Endodermal cell (in vitro differentiated cells): ENCODE results near the gene RIMS4. TPM values are rescaled to one million over a fixed set of nuclear protein-coding genes. Genes with fewer than 3 reads are reported as not detected.

Experiments
- DNase-seq: peaks from one replicate; pipeline ENCODE4 v3.0.0-alpha.2; 2017
- H3K27ac ChIP-seq: 2 replicates; pipeline ENCODE4 v1.5.1; 2013; ENCODE audit warnings: mild to moderate bottlenecking, low read depth, low read length, moderate library complexity
- H3K27me3 ChIP-seq: 2 replicates; pipeline ENCODE4 v1.6.1; 2013; ENCODE audit warnings: mild to moderate bottlenecking, low read length, moderate library complexity; ENCODE audit not compliant: insufficient read depth, control insufficient read depth, poor library complexity, severe bottlenecking
- H3K36me3 ChIP-seq: 2 replicates; pipeline ENCODE4 v1.7.0; 2013; ENCODE audit warnings: mild to moderate bottlenecking, low read length, moderate library complexity; ENCODE audit not compliant: control insufficient read depth, insufficient read depth
- H3K4me1 ChIP-seq: one replicate; pipeline ENCODE4 v1.7.0; 2013; ENCODE audit warnings: low read length; ENCODE audit not compliant: control insufficient read depth, insufficient read depth
- H3K4me3 ChIP-seq: 2 replicates; pipeline ENCODE4 v1.5.1; 2013; ENCODE audit warnings: mild to moderate bottlenecking, low read length, moderate library complexity
- H3K9ac ChIP-seq: 2 replicates; pipeline ENCODE4 v1.6.1; 2013; ENCODE audit warnings: mild to moderate bottlenecking, low read length, moderate library complexity; ENCODE audit not compliant: poor library complexity, severe bottlenecking; ENCODE audit errors: extremely low read depth
- H3K9me3 ChIP-seq: 2 replicates; pipeline ENCODE4 v1.6.1; 2013; ENCODE audit warnings: mild to moderate bottlenecking, low read length, moderate library complexity; ENCODE audit not compliant: control insufficient read depth
- H3K27ac Mint-ChIP-seq: 2 replicates; pipeline ENCODE4 v1.8.0; 2020; ENCODE audit warnings: mixed read lengths
- H3K27me3 Mint-ChIP-seq: 2 replicates; pipeline ENCODE4 v1.8.0; 2021; ENCODE audit warnings: mild to moderate bottlenecking, mixed read lengths; ENCODE audit not compliant: insufficient read depth
- H3K36me3 Mint-ChIP-seq: 2 replicates; pipeline ENCODE4 v1.8.0; 2020; ENCODE audit warnings: low read depth, mixed read lengths
- H3K4me1 Mint-ChIP-seq: 2 replicates; pipeline ENCODE4 v1.8.0; 2020; ENCODE audit warnings: mixed read lengths
- H3K4me3 Mint-ChIP-seq: 2 replicates; pipeline ENCODE4 v1.8.0; 2020; ENCODE audit warnings: mild to moderate bottlenecking, moderate library complexity, mixed read lengths
- H3K9me3 Mint-ChIP-seq: 2 replicates; pipeline ENCODE4 v1.8.0; 2020; ENCODE audit warnings: mild to moderate bottlenecking, mixed read lengths
- WGBS, 2 experiments: methylation state at CpG; one replicate each; pipeline versions ENCODE4 v1.1.5 to v1.1.7; 2013; ENCODE audit warnings: missing lambda C conversion rate in 2 of 2, mixed read lengths in 1 of 2; ENCODE audit not compliant: insufficient coverage in 1 of 2, insufficient read length in 1 of 2; 5-methylcytosine and 5-hydroxymethylcytosine counted together
- total RNA-seq, 2 donors: library from RNA; stranded (reverse); fragmentation: NEBNext Ultra II Directional in 1 of 2; extraction: Animal tissue kit (Norgen Biotek cat#: 25700) in 1 of 2; gene quantifications; 2 replicates in 1 of 2; 3 replicates in 1 of 2; pipeline ENCODE4 v1.2.1, GENCODE V29; 2021
- TF ChIP-seq, protein P1 (sequence below): fragments of 200-600 bp; sonication (generic); conservative IDR thresholded peaks from 2 replicates; pipeline ENCODE4 v1.5.0; 2021; ENCODE audit warnings: antibody characterized with exemption, mild to moderate bottlenecking

The RIMS4 gene
- total RNA-seq, 2 donors from 2014 or later, result 4.3 to 13.0 TPM

DNA sequence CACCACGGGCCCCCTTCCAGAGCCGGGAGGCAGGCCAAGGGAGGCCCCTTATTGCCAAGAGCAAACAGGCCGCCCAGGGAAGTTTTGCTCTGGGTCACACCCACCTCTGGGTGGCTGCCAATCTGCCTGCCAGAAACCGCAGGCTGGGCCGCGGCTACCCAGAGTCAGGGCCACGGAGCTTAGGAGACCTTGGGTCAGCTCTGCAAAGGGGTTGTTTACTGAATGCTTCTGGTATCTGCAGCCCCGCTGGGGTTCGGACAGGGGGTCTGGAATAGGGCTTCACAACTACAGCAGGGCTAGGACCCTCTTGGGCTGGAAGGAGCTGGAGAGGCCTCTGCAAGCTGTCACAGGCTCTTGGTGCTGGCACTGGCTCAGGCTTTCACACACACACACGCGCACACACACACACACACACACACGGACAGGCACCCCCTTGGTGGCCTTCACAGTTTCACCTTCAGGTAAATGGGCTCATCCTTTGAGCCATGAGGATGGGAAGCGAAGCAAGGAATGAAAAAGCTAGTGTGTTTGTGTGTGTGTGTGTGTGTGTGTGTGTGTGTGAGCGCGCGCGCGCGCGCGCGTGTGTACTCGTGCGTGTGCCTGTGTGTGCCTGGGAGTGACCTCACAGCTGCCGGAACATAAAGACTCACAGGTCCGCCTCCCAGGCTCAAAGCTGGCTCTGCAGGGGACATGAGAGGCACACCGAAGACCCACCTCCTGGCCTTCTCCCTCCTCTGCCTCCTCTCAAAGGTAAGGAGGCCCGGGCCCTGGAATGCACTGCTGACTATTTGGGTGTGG lies 95.4 kb downstream of the RIMS4 start, which contains the start of gene CCN5:
CCN5 (plus strand) TSS at position 669 of the 798 bp plus-strand sequence; CDS start at position 691, 22 bp downstream.
- Mint-ChIP-seq H3K4me1 (no peaks in the 10 kb centered on the region), H3K27ac (no peak within 1 kb of the TSS), H3K9me3 (no peaks in the 10 kb centered on the region), H3K36me3 (no peaks in the 10 kb centered on the region), H3K4me3 (no peak within 1 kb of the TSS), H3K27me3 (no peaks in the 10 kb centered on the region)
- Histone ChIP-seq H3K9ac (no peak within 1 kb of the TSS), H3K4me3 (no peak within 1 kb of the TSS), H3K4me1 (no peaks in the 10 kb centered on the region), H3K9me3 (no peaks in the 10 kb centered on the region), H3K27me3 (no peaks in the 10 kb centered on the region), H3K36me3 (no peaks in the 10 kb centered on the region), H3K27ac (no peak within 1 kb of the TSS)
- WGBS, 2 experiments, result 89 to 90% methylated on average over 6 to 26 of the region's 28 CpGs
- TF ChIP-seq, protein P1, sequence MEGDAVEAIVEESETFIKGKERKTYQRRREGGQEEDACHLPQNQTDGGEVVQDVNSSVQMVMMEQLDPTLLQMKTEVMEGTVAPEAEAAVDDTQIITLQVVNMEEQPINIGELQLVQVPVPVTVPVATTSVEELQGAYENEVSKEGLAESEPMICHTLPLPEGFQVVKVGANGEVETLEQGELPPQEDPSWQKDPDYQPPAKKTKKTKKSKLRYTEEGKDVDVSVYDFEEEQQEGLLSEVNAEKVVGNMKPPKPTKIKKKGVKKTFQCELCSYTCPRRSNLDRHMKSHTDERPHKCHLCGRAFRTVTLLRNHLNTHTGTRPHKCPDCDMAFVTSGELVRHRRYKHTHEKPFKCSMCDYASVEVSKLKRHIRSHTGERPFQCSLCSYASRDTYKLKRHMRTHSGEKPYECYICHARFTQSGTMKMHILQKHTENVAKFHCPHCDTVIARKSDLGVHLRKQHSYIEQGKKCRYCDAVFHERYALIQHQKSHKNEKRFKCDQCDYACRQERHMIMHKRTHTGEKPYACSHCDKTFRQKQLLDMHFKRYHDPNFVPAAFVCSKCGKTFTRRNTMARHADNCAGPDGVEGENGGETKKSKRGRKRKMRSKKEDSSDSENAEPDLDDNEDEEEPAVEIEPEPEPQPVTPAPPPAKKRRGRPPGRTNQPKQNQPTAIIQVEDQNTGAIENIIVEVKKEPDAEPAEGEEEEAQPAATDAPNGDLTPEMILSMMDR, result no peak
- DNase-seq, result no peak

DNA sequence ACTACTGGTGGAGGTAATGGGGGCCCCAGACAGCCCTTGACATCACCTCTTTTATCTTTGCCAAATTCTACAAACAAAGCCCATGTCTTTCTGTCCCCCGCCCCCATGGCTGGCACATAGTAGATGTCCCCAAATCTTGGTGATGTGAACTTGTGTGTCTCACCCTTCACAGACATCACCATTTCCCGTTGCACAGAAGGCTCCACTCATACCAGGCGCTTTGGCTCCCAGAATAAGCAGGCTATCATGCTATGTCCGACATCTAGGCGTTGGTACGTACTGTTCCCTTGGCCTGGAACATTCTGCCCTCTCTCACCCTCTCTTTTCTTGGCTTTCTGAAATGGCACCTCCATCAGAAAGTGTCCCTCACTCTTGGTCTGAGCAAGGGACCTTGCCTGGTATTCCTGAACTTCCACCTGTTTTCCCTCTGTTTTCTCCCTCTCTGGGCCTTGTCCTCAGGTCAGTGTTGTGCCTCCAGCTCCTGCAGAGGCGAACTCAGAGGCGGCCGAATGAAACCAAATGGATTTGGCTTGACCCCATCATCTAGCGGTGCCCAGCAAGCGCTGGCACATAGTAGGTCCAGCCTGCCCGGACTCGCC lies 96.1 kb downstream of the RIMS4 start:
- no peaks in the 10 kb centered on the region for H3K4me1 Mint-ChIP-seq
- H3K4me1 ChIP-seq, result no peaks in the 10 kb centered on the region
- no peaks in the 10 kb centered on the region for H3K9me3 Mint-ChIP-seq
- no peak overlapping the region for H3K4me3 ChIP-seq
- no peak overlapping the region for H3K4me3 Mint-ChIP-seq
- no peaks in the 10 kb centered on the region for H3K36me3 Mint-ChIP-seq
- TF ChIP-seq, protein P1, result no peak
- H3K27me3 ChIP-seq, result no peaks in the 10 kb centered on the region
- no peak for DNase-seq
- 92 to 95% methylated on average over 10 to 13 of the region's 13 CpGs for WGBS, 2 experiments
- H3K27ac Mint-ChIP-seq, result no peak overlapping the region
- no peaks in the 10 kb centered on the region for H3K9me3 ChIP-seq
- no peaks in the 10 kb centered on the region for H3K36me3 ChIP-seq
- H3K9ac ChIP-seq, result no peak overlapping the region
- H3K27me3 Mint-ChIP-seq, result no peaks in the 10 kb centered on the region
- no peak overlapping the region for H3K27ac ChIP-seq

DNA sequence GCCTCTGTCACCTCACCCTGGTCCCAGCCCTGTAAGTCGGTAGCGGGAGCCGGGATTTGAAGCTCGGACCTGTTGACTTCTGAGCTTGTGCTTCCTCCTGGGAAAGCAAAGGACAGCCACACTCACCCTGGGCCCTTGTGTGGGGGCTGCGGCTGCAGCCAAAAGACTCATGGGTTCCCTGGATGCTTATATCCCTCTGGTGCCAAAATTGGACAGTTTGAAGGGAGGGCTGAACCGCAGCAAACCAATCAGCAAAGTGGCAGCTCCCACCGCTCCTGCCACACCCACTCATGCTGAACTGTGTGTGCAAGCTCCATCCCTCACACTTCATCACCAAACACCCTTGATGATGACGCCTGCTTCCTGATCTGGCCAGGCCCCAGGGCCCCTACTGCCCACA lies 99.1 kb downstream of the RIMS4 start:
- Histone ChIP-seq H3K27ac (no peak overlapping the region), H3K36me3 (no peaks in the 10 kb centered on the region), H3K27me3 (no peaks in the 10 kb centered on the region), H3K9ac (no peak overlapping the region), H3K9me3 (no peaks in the 10 kb centered on the region), H3K4me1 (no peaks in the 10 kb centered on the region), H3K4me3 (no peak overlapping the region)
- WGBS, 2 experiments, result 92% methylated on average over 4 to 8 of the region's 8 CpGs
- Mint-ChIP-seq H3K27me3 (no peaks in the 10 kb centered on the region), H3K36me3 (no peaks in the 10 kb centered on the region), H3K9me3 (no peaks in the 10 kb centered on the region), H3K27ac (no peak overlapping the region), H3K4me3 (no peak overlapping the region), H3K4me1 (no peaks in the 10 kb centered on the region)
- no peak for DNase-seq
- TF ChIP-seq, protein P1, result no peak
